ENCODE data around the gene P2RY4.
A peak's percentile ranks its signal among the peaks of the same experiment; 100 is the strongest.
"Not testable (repeated sequence)": the region's sequence is repeated elsewhere in the genome, so short reads cannot be mapped to it uniquely, and the experiment has no call there.

The P2RY4 gene

GRCh38 chrX:70260104-70260503 is at the start of gene P2RY4:
P2RY4 (minus strand) TSS chrX:70260204; CDS start chrX:70259624, 580 bp downstream.
- DNase-seq (ENCODE audit: low spot score) = no peak

- no peak for DNase-seq (ENCODE audit: low spot score)
Measured at GRCh38 chrX:70301716-70302115, 41.7 kb upstream of the P2RY4 start.

- no peak for DNase-seq (ENCODE audit: low spot score)
Measured at GRCh38 chrX:70293621-70294020, 33.6 kb upstream of the P2RY4 start.

GRCh38 chrX:70292788-70293187 is 32.8 kb upstream of the P2RY4 start:
- no peak for DNase-seq (ENCODE audit: low spot score)

GRCh38 chrX:70289793-70290770 is 30.1 kb upstream of the P2RY4 start, which contains the start of the genes KIF4A and PDZD11:
KIF4A (plus strand) TSS chrX:70290104; CDS start chrX:70290459, 355 bp downstream.
PDZD11 (minus strand) TSS chrX:70289927; CDS start chrX:70289341, 586 bp downstream.
- peak; percentile 72 for DNase-seq (ENCODE audit: low spot score)

GRCh38 chrX:70289168-70289792 is 29.3 kb upstream of the P2RY4 start:
- no peak for DNase-seq (ENCODE audit: low spot score)

GRCh38 chrX:70281951-70282350 is 21.9 kb upstream of the P2RY4 start, which contains the start of gene RAB41:
RAB41 (plus strand) TSS chrX:70282172; CDS start chrX:70282218, 46 bp downstream.
- DNase-seq (ENCODE audit: low spot score) = no peak

GRCh38 chrX:70280573-70280972 is 20.6 kb upstream of the P2RY4 start:
- DNase-seq (ENCODE audit: low spot score) = no peak

GRCh38 chrX:70279081-70279480 is 19.1 kb upstream of the P2RY4 start:
- DNase-seq (ENCODE audit: low spot score) = no peak

GRCh38 chrX:70274029-70274428 is 14.0 kb upstream of the P2RY4 start:
- not testable (repeated sequence) for DNase-seq (ENCODE audit: low spot score)

- DNase-seq (ENCODE audit: low spot score) = no peak
Measured at GRCh38 chrX:70268034-70268433, 8.0 kb upstream of the P2RY4 start, which contains the start of gene ARR3. ARR3 (plus strand) TSS chrX:70268334; CDS start chrX:70269386, 1,052 bp downstream.

- no peak for DNase-seq (ENCODE audit: low spot score)
Measured at GRCh38 chrX:70264784-70265183, 4.8 kb upstream of the P2RY4 start.

- no peak for DNase-seq (ENCODE audit: low spot score)
Measured at GRCh38 chrX:70262952-70263567, 3.1 kb upstream of the P2RY4 start.

GRCh38 chrX:70257423-70258288 is 2.3 kb downstream of the P2RY4 start:
- DNase-seq (ENCODE audit: low spot score) = no peak

- no peak for DNase-seq (ENCODE audit: low spot score)
Measured at GRCh38 chrX:70255452-70255851, 4.6 kb downstream of the P2RY4 start.

GRCh38 chrX:70254909-70255308 is 5.1 kb downstream of the P2RY4 start:
- DNase-seq (ENCODE audit: low spot score) = no peak

- no peak for DNase-seq (ENCODE audit: low spot score)
Measured at GRCh38 chrX:70254063-70254400, 6.0 kb downstream of the P2RY4 start.

GRCh38 chrX:70253377-70254062 is 6.5 kb downstream of the P2RY4 start:
- no peak for DNase-seq (ENCODE audit: low spot score)

GRCh38 chrX:70252491-70252890 is 7.5 kb downstream of the P2RY4 start:
- DNase-seq (ENCODE audit: low spot score) = no peak

- DNase-seq (ENCODE audit: low spot score) = no peak
Measured at GRCh38 chrX:70247252-70247651, 12.8 kb downstream of the P2RY4 start.

GRCh38 chrX:70244881-70245280 is 15.1 kb downstream of the P2RY4 start:
- no peak for DNase-seq (ENCODE audit: low spot score)

Data from CD4-positive, alpha-beta T cell treated with Interleukin-6 at 100 ng/mL for 8 hours (primary cell).